ENCODE data around the gene DNMT3B. TPM values are rescaled to one million over a fixed set of nuclear protein-coding genes. Genes with fewer than 3 reads are reported as not detected.

Gene DNMT3B
- total and polyA plus RNA-seq, 2 experiments from 2014 or later, result 711 to 2,222 TPM

DNA sequence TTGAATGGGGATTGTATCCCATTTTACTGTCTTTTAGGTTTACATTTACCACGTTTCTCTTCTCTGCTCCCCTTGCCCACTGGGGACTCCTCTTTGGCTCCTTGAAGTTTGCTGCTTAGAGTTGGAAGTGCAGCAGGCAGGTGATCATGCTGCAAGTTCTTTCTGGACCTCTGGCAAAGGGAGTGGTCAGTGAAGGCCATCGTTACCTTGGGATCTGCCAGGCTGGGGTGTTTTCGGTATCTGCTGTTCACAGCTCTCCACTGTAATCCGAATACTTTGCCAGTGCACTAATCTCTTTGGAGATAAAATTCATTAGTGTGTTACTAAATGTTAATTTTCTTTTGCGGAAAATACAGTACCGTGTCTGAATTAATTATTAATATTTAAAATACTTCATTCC is 87.4 kb downstream of the DNMT3B start:
- peaks cover 6% of the 10 kb centered on the region for H3K27me3 Mint-ChIP-seq (ENCODE audit: insufficient read depth, low read depth, poor library complexity)
- H3K27ac Mint-ChIP-seq, result no peak overlapping the region; the same call in 1 of the 2 replicates
- Histone ChIP-seq H2AFZ (no peak overlapping the region), H3F3A (replicated peaks; ENCODE audit: low read depth) (peaks cover 24% of the 10 kb centered on the region), H4K20me1 (replicated peaks; ENCODE audit: insufficient read depth) (peaks cover 13% of the 10 kb centered on the region), H3K27me3 (ENCODE audit: insufficient read depth) (no peaks in the 10 kb centered on the region), H3K4me3 (no peak overlapping the region), H3K4me2 (no peak overlapping the region), H3K4me1 (ENCODE audit: insufficient read depth) (peaks cover 21% of the 10 kb centered on the region), H3K79me2 (replicated peaks; ENCODE audit: insufficient read depth) (peaks cover 33% of the 10 kb centered on the region), H3K36me3 (ENCODE audit: insufficient read depth) (peaks cover 31% of the 10 kb centered on the region), H3K27ac (ENCODE audit: low read depth) (peak overlapping the region; percentile 29), H3K9me2 (ENCODE audit: insufficient read depth) (no peaks in the 10 kb centered on the region)
- TF ChIP-seq, protein P1, sequence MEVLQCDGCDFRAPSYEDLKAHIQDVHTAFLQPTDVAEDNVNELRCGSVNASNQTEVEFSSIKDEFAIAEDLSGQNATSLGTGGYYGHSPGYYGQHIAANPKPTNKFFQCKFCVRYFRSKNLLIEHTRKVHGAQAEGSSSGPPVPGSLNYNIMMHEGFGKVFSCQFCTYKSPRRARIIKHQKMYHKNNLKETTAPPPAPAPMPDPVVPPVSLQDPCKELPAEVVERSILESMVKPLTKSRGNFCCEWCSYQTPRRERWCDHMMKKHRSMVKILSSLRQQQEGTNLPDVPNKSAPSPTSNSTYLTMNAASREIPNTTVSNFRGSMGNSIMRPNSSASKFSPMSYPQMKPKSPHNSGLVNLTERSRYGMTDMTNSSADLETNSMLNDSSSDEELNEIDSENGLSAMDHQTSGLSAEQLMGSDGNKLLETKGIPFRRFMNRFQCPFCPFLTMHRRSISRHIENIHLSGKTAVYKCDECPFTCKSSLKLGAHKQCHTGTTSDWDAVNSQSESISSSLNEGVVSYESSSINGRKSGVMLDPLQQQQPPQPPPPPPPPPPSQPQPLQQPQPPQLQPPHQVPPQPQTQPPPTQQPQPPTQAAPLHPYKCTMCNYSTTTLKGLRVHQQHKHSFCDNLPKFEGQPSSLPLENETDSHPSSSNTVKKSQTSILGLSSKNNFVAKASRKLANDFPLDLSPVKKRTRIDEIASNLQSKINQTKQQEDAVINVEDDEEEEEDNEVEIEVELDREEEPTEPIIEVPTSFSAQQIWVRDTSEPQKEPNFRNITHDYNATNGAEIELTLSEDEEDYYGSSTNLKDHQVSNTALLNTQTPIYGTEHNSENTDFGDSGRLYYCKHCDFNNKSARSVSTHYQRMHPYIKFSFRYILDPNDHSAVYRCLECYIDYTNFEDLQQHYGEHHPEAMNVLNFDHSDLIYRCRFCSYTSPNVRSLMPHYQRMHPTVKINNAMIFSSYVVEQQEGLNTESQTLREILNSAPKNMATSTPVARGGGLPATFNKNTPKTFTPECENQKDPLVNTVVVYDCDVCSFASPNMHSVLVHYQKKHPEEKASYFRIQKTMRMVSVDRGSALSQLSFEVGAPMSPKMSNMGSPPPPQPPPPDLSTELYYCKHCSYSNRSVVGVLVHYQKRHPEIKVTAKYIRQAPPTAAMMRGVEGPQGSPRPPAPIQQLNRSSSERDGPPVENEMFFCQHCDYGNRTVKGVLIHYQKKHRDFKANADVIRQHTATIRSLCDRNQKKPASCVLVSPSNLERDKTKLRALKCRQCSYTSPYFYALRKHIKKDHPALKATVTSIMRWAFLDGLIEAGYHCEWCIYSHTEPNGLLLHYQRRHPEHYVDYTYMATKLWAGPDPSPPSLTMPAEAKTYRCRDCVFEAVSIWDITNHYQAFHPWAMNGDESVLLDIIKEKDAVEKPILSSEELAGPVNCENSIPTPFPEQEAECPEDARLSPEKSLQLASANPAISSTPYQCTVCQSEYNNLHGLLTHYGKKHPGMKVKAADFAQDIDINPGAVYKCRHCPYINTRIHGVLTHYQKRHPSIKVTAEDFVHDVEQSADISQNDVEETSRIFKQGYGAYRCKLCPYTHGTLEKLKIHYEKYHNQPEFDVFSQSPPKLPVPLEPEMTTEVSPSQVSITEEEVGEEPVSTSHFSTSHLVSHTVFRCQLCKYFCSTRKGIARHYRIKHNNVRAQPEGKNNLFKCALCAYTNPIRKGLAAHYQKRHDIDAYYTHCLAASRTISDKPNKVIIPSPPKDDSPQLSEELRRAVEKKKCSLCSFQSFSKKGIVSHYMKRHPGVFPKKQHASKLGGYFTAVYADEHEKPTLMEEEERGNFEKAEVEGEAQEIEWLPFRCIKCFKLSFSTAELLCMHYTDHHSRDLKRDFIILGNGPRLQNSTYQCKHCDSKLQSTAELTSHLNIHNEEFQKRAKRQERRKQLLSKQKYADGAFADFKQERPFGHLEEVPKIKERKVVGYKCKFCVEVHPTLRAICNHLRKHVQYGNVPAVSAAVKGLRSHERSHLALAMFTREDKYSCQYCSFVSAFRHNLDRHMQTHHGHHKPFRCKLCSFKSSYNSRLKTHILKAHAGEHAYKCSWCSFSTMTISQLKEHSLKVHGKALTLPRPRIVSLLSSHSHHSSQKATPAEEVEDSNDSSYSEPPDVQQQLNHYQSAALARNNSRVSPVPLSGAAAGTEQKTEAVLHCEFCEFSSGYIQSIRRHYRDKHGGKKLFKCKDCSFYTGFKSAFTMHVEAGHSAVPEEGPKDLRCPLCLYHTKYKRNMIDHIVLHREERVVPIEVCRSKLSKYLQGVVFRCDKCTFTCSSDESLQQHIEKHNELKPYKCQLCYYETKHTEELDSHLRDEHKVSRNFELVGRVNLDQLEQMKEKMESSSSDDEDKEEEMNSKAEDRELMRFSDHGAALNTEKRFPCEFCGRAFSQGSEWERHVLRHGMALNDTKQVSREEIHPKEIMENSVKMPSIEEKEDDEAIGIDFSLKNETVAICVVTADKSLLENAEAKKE (CRISPR knock-in tag; IDR thresholded peaks at IDR 0.05), result no peak
- TF ChIP-seq, protein P2, sequence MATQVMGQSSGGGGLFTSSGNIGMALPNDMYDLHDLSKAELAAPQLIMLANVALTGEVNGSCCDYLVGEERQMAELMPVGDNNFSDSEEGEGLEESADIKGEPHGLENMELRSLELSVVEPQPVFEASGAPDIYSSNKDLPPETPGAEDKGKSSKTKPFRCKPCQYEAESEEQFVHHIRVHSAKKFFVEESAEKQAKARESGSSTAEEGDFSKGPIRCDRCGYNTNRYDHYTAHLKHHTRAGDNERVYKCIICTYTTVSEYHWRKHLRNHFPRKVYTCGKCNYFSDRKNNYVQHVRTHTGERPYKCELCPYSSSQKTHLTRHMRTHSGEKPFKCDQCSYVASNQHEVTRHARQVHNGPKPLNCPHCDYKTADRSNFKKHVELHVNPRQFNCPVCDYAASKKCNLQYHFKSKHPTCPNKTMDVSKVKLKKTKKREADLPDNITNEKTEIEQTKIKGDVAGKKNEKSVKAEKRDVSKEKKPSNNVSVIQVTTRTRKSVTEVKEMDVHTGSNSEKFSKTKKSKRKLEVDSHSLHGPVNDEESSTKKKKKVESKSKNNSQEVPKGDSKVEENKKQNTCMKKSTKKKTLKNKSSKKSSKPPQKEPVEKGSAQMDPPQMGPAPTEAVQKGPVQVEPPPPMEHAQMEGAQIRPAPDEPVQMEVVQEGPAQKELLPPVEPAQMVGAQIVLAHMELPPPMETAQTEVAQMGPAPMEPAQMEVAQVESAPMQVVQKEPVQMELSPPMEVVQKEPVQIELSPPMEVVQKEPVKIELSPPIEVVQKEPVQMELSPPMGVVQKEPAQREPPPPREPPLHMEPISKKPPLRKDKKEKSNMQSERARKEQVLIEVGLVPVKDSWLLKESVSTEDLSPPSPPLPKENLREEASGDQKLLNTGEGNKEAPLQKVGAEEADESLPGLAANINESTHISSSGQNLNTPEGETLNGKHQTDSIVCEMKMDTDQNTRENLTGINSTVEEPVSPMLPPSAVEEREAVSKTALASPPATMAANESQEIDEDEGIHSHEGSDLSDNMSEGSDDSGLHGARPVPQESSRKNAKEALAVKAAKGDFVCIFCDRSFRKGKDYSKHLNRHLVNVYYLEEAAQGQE (IDR thresholded peaks at IDR 0.05; ENCODE audit: unreplicated experiment), result no peak
- TF ChIP-seq EZH2 (IDR thresholded peaks at IDR 0.05; ENCODE audit: low read depth, unreplicated experiment), result no peak
- TF ChIP-seq EZH2phosphoT487 (IDR thresholded peaks at IDR 0.05; ENCODE audit: unreplicated experiment), result no peak
- TF ChIP-seq, protein P3, sequence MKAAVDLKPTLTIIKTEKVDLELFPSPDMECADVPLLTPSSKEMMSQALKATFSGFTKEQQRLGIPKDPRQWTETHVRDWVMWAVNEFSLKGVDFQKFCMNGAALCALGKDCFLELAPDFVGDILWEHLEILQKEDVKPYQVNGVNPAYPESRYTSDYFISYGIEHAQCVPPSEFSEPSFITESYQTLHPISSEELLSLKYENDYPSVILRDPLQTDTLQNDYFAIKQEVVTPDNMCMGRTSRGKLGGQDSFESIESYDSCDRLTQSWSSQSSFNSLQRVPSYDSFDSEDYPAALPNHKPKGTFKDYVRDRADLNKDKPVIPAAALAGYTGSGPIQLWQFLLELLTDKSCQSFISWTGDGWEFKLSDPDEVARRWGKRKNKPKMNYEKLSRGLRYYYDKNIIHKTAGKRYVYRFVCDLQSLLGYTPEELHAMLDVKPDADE (IDR thresholded peaks at IDR 0.05), result no peak
- no peak for TF ChIP-seq JUNB (IDR thresholded peaks at IDR 0.05; ENCODE audit: unreplicated experiment)
- no peak for TF ChIP-seq ZNF331 (CRISPR knock-in tag; IDR thresholded peaks at IDR 0.05; ENCODE audit: low read depth)
- no peak for TF ChIP-seq CREB1 (CRISPR knock-in tag; IDR thresholded peaks at IDR 0.05; ENCODE audit: low read depth)
- TF ChIP-seq, protein P4, sequence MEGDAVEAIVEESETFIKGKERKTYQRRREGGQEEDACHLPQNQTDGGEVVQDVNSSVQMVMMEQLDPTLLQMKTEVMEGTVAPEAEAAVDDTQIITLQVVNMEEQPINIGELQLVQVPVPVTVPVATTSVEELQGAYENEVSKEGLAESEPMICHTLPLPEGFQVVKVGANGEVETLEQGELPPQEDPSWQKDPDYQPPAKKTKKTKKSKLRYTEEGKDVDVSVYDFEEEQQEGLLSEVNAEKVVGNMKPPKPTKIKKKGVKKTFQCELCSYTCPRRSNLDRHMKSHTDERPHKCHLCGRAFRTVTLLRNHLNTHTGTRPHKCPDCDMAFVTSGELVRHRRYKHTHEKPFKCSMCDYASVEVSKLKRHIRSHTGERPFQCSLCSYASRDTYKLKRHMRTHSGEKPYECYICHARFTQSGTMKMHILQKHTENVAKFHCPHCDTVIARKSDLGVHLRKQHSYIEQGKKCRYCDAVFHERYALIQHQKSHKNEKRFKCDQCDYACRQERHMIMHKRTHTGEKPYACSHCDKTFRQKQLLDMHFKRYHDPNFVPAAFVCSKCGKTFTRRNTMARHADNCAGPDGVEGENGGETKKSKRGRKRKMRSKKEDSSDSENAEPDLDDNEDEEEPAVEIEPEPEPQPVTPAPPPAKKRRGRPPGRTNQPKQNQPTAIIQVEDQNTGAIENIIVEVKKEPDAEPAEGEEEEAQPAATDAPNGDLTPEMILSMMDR (conservative IDR thresholded peaks at IDR 0.05; ENCODE audit: low read depth in 2 of 2), result no peak
- no peak for TF ChIP-seq POLR2AphosphoS5 (IDR thresholded peaks at IDR 0.05; ENCODE audit: low read depth)
- no peak for TF ChIP-seq NANOG (IDR thresholded peaks at IDR 0.05; ENCODE audit: borderline replicate concordance)
- no peak for TF ChIP-seq ZNF114 (CRISPR knock-in tag; IDR thresholded peaks at IDR 0.05)
- TF ChIP-seq STAT1 (IDR thresholded peaks at IDR 0.05; ENCODE audit: unreplicated experiment), result no peak
- H3K36me3 Mint-ChIP-seq (ENCODE audit: low read depth), result peaks cover 69% of the 10 kb centered on the region
- no peaks in the 10 kb centered on the region for H3K9me3 Mint-ChIP-seq
- ATAC-seq (no peak), DNase-seq (ENCODE audit: low spot score) (no peak)
- H3K4me1 Mint-ChIP-seq, result peaks cover 23% of the 10 kb centered on the region
- H3K4me3 Mint-ChIP-seq, result no peak overlapping the region

Data from GM23338 (cell line).